Left ventricle myocardium inferior (tissue), 1 donor: ENCODE measurements around the gene RHCG. TPM values are rescaled to one million over a fixed set of nuclear protein-coding genes. Genes with fewer than 3 reads are reported as not detected.

Experiments
- DNase-seq: peaks from one replicate; pipeline ENCODE4 v3.0.0-alpha.2; 2020
- H3K27ac ChIP-seq: fragments of 200-600 bp; replicated peaks from 2 replicates; pipeline ENCODE4 v1.8.0; 2021
- H3K27me3 ChIP-seq: fragments of 200-600 bp; 2 replicates; pipeline ENCODE4 v1.8.0; 2021; ENCODE audit warnings: low read depth
- H3K36me3 ChIP-seq: fragments of 200-600 bp; 2 replicates; pipeline ENCODE4 v1.8.0; 2021
- H3K4me1 ChIP-seq: fragments of 200-600 bp; 2 replicates; pipeline ENCODE4 v1.8.0; 2021
- H3K4me3 ChIP-seq: fragments of 200-600 bp; 2 replicates; pipeline ENCODE4 v1.8.0; 2021; ENCODE audit warnings: mild to moderate bottlenecking, moderate library complexity
- H3K9me3 ChIP-seq: fragments of 200-600 bp; replicated peaks from 2 replicates; pipeline ENCODE4 v1.8.0; 2021
- CTCF ChIP-seq: fragments of 200-600 bp; IDR thresholded peaks from 2 replicates; pipeline ENCODE4 v1.8.0; 2021; ENCODE audit warnings: antibody characterized with exemption, mild to moderate bottlenecking, borderline replicate concordance
- intact Hi-C: fragments of 100-400 bp; cut with micrococcal nuclease; formaldehyde crosslinking; loops from one replicate; pipeline ENCODE4 v1.11.0; 2022
- total RNA-seq: library from RNA; stranded (reverse); fragmentation: NEBNext Ultra II Directional; extraction: Animal tissue kit (Norgen Biotek cat#: 25700); gene quantifications from one replicate; pipeline ENCODE4 v1.2.1, GENCODE V29; 2021
- donor health status: DM: no; HTN: yes; CAD: no; lungs with severe emphysema.

Gene RHCG
- total RNA-seq, 1 donor from 2014 or later = 0.22 TPM

DNA sequence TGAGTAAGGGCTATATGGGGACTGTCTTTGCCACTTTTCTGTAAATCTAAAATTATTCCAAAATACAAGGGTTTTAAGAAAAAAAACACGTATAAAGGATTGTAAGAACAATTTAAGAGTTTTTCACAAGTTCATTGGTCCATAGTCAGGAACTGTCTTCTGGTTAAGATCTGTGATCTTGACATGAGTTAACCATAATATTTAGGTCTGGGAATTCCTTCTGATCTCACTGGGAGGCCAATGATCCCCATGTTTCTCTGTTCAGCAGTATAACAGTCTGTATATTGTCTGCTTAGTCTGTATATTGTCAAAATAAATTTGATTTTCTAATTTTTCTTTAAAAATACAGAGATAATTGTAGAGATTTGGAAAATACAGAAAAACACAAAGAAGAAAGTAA, 848 bp upstream of the RHCG start:
- no peaks in the 10 kb centered on the region for H3K9me3 ChIP-seq
- H3K36me3 ChIP-seq = no peaks in the 10 kb centered on the region
- H3K4me3 ChIP-seq = no peak overlapping the region
- no peak for DNase-seq
- H3K27me3 ChIP-seq = peaks cover 99% of the 10 kb centered on the region
- TF ChIP-seq CTCF = no peak
- no peak overlapping the region for H3K27ac ChIP-seq
- intact Hi-C loops = no loop called here
- H3K4me1 ChIP-seq = peaks cover 7% of the 10 kb centered on the region

DNA sequence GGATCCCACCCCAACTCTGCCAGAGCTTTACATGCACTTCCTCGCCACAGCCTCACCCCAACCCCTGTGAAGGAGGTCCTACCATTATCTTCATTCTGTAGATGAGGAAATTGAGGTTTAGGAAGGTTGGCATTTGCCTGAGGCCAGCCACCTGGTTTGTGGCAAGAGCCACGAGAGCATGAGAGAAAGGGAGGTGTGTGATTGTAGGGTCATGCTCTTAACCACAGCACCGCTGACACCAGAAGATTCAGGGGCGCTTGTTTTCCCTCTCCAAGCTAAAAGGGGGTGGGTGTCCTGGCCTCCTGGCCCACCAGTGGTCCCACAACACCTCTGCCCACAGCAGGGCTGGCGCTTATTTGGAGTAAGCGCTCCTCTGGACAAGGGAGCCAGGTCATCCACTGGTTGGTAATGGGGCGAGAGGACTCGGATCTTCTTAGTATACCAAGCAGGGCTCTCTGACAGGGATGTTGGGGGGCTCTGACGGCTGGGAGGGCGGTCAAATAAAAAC, 691 bp downstream of the RHCG start:
- Histone ChIP-seq H3K27ac (no peak overlapping the region), H3K27me3 (peaks cover 100% of the 10 kb centered on the region), H3K4me1 (peaks cover 7% of the 10 kb centered on the region), H3K9me3 (no peaks in the 10 kb centered on the region), H3K36me3 (no peaks in the 10 kb centered on the region), H3K4me3 (no peak overlapping the region)
- intact Hi-C loops = no loop called here
- TF ChIP-seq CTCF = no peak
- no peak for DNase-seq

- no peak overlapping the region for H3K4me3 ChIP-seq
- TF ChIP-seq CTCF = peak; percentile 35
- peaks cover 100% of the 10 kb centered on the region for H3K27me3 ChIP-seq
- no peaks in the 10 kb centered on the region for H3K9me3 ChIP-seq
- DNase-seq = no peak
- H3K27ac ChIP-seq = no peak overlapping the region
- intact Hi-C loops = no loop called here
- peaks cover 7% of the 10 kb centered on the region for H3K4me1 ChIP-seq
- H3K36me3 ChIP-seq = no peaks in the 10 kb centered on the region
Observed at GRCh38 chr15:89494941-89495637, 1.3 kb downstream of the RHCG start.

GRCh38 chr15:89494031-89494430, 2.4 kb downstream of the RHCG start:
- Histone ChIP-seq H3K27me3 (peaks cover 100% of the 10 kb centered on the region), H3K36me3 (no peaks in the 10 kb centered on the region), H3K4me3 (no peak overlapping the region), H3K27ac (no peak overlapping the region), H3K9me3 (no peaks in the 10 kb centered on the region), H3K4me1 (peaks cover 7% of the 10 kb centered on the region)
- DNase-seq = no peak
- intact Hi-C loops = no loop called here
- TF ChIP-seq CTCF = no peak

DNA sequence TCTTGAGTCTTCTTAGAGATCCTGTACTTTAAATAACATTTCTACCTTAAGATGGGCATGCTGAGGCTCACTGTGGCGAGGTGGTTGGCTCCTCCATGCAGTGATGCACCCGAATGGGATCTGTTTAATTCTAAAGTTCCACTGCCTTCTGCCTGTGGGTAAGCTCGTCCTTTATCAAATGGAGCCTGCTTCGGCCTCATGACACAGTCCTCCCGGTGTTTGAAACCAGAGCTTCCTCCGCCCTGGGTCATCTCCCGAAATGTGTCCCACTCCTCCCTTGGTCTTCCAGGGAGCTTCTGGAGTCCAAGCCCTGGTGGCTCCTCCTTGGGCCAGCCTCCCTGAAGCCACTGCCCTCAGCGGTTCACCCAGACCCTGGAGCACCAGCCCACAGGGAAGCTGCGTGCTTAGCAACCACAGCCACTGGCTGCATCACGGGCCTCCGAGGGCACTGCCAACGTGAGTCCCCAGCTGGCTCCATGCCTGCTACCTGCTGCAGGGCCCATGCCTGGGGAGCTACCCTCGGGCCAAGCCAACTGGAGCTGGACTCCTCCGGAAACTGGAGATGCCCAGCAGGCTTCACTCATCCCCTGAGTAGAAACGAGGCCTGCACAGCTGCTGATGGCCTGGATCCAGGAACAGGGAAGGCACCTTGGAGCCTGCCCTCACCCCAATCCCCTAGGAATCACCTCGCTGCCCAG, 3.3 kb downstream of the RHCG start:
- no peak for TF ChIP-seq CTCF
- no peak overlapping the region for H3K4me3 ChIP-seq
- H3K4me1 ChIP-seq = peaks cover 7% of the 10 kb centered on the region
- H3K9me3 ChIP-seq = no peaks in the 10 kb centered on the region
- H3K36me3 ChIP-seq = no peaks in the 10 kb centered on the region
- DNase-seq = no peak
- intact Hi-C loops = no loop called here
- no peak overlapping the region for H3K27ac ChIP-seq
- H3K27me3 ChIP-seq = peaks cover 97% of the 10 kb centered on the region
